Esophagus squamous epithelium (tissue), 4 donors: ENCODE data around the gene DTNB.
A peak's percentile ranks its signal among the peaks of the same experiment; 100 is the strongest.

ENCODE experiments used
- POLR2A ChIP-seq, 4 donors: fragments of 450-650 bp; IDR thresholded peaks; one replicate each; pipeline ENCODE4 v1.6.1; 2017; ENCODE audit warnings: antibody characterized with exemption in 4 of 4, mild to moderate bottlenecking in 4 of 4, moderate library complexity in 3 of 4
- TF ChIP-seq, protein P1 (sequence below), 6 experiments: fragments of 450-650 bp in 4 of 6; fragments of 200-600 bp in 2 of 6; sonication (generic) in 2 of 6; IDR thresholded peaks; one replicate each; pipeline ENCODE4 v1.5.1; 2016 to 2019; ENCODE audit warnings: antibody characterized with exemption in 6 of 6, mild to moderate bottlenecking in 4 of 6, moderate library complexity in 4 of 6

GRCh38 chr2:25421820-25422411 lies 251.5 kb downstream of the DTNB start:
- TF ChIP-seq POLR2A (IDR thresholded peaks at IDR 0.05), result peak in 1 of 4 donors; percentile 36
- TF ChIP-seq, protein P1, sequence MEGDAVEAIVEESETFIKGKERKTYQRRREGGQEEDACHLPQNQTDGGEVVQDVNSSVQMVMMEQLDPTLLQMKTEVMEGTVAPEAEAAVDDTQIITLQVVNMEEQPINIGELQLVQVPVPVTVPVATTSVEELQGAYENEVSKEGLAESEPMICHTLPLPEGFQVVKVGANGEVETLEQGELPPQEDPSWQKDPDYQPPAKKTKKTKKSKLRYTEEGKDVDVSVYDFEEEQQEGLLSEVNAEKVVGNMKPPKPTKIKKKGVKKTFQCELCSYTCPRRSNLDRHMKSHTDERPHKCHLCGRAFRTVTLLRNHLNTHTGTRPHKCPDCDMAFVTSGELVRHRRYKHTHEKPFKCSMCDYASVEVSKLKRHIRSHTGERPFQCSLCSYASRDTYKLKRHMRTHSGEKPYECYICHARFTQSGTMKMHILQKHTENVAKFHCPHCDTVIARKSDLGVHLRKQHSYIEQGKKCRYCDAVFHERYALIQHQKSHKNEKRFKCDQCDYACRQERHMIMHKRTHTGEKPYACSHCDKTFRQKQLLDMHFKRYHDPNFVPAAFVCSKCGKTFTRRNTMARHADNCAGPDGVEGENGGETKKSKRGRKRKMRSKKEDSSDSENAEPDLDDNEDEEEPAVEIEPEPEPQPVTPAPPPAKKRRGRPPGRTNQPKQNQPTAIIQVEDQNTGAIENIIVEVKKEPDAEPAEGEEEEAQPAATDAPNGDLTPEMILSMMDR (IDR thresholded peaks at IDR 0.05), result no peak
